Measurements from ENCODE around the gene DVL1.
"Not testable (repeated sequence)": the region's sequence is repeated elsewhere in the genome, so short reads cannot be mapped to it uniquely, and the experiment has no call there.

DVL1 gene

GRCh38 chr1:1373051-1373814 lies 24.0 kb upstream of the DVL1 start:
- no peak for DNase-seq

- peak; percentile 58 for DNase-seq
Measured at GRCh38 chr1:1371746-1372711, 22.8 kb upstream of the DVL1 start.

GRCh38 chr1:1371364-1371745 lies 22.1 kb upstream of the DVL1 start:
- DNase-seq = peak; percentile 35

- DNase-seq = no peak
Measured at GRCh38 chr1:1370771-1371300, 21.6 kb upstream of the DVL1 start.

GRCh38 chr1:1370094-1370493 lies 20.9 kb upstream of the DVL1 start:
- not testable (repeated sequence) for DNase-seq

- no peak for DNase-seq
Measured at GRCh38 chr1:1367315-1367714, 18.1 kb upstream of the DVL1 start.

- no peak for DNase-seq
Measured at GRCh38 chr1:1366699-1367066, 17.5 kb upstream of the DVL1 start.

GRCh38 chr1:1365875-1366698 lies 16.9 kb upstream of the DVL1 start:
- no peak for DNase-seq

- DNase-seq = no peak
Measured at GRCh38 chr1:1364266-1364665, 15.0 kb upstream of the DVL1 start.

- DNase-seq = no peak
Measured at GRCh38 chr1:1361982-1362423, 12.8 kb upstream of the DVL1 start.

GRCh38 chr1:1361233-1361981 lies 12.2 kb upstream of the DVL1 start:
- no peak for DNase-seq

GRCh38 chr1:1360506-1361169 lies 11.4 kb upstream of the DVL1 start:
- no peak for DNase-seq

- DNase-seq = no peak
Measured at GRCh38 chr1:1359664-1360468, 10.6 kb upstream of the DVL1 start.

- no peak for DNase-seq
Measured at GRCh38 chr1:1359308-1359663, 10.1 kb upstream of the DVL1 start.

GRCh38 chr1:1358433-1359271 lies 9.4 kb upstream of the DVL1 start, which contains the start of gene MXRA8:
Gene MXRA8, minus strand, starts transcription at chr1:1358555. Its CDS starts 51 bp downstream, at chr1:1358504.
- DNase-seq = no peak

- DNase-seq = no peak
Measured at GRCh38 chr1:1357871-1358432, 8.7 kb upstream of the DVL1 start.

GRCh38 chr1:1356796-1357401 lies 7.7 kb upstream of the DVL1 start:
- DNase-seq = no peak

GRCh38 chr1:1356166-1356795 lies 7.1 kb upstream of the DVL1 start:
- DNase-seq = no peak

Measured in stimulated activated naive CD4-positive, alpha-beta T cell treated with Interleukin-2 at 50 U/mL for 16 hours (primary cell).